Mesendoderm (in vitro differentiated cells): Measurements from ENCODE around the gene RFX1.
A peak's percentile ranks its signal among the peaks of the same experiment; 100 is the strongest.

Source experiments
- DNase-seq: peaks from one replicate; pipeline ENCODE4 v3.0.0; 2013
- H2AK5ac ChIP-seq: 2 replicates; pipeline ENCODE4 v1.6.1; 2013; ENCODE audit warnings: low read length, inconsistent platforms
- H2BK120ac ChIP-seq: 2 replicates; pipeline ENCODE4 v1.6.1; 2013; ENCODE audit warnings: low read depth, mild to moderate bottlenecking, low read length, moderate library complexity, mixed read lengths
- H2BK15ac ChIP-seq: replicated peaks from 2 replicates; pipeline ENCODE4 v1.6.1; 2013; ENCODE audit warnings: low read depth, mild to moderate bottlenecking, moderate library complexity
- H2BK5ac ChIP-seq: 2 replicates; pipeline ENCODE4 v1.6.1; 2013; ENCODE audit warnings: low read length, inconsistent platforms
- H3K18ac ChIP-seq: 2 replicates; pipeline ENCODE4 v1.6.1; 2013; ENCODE audit warnings: mild to moderate bottlenecking, low read length, mixed read lengths
- H3K23ac ChIP-seq: one replicate; pipeline ENCODE4 v1.6.1; 2013; ENCODE audit warnings: low read length
- H3K27ac ChIP-seq: 2 replicates; pipeline ENCODE4 v1.5.1; 2013; ENCODE audit warnings: low read depth, mild to moderate bottlenecking, inconsistent platforms, low read length, moderate library complexity
- H3K27me3 ChIP-seq: 2 replicates; pipeline ENCODE4 v1.6.1; 2013; ENCODE audit warnings: low read length, control low read depth, mild to moderate bottlenecking, inconsistent platforms; ENCODE audit not compliant: insufficient read depth, poor library complexity
- H3K36me3 ChIP-seq: 2 replicates; pipeline ENCODE4 v1.6.1; 2013; ENCODE audit warnings: low read length, inconsistent platforms; ENCODE audit not compliant: control insufficient read depth, insufficient read depth
- H3K4ac ChIP-seq: one replicate; pipeline ENCODE4 v1.6.1; 2013; ENCODE audit warnings: low read depth, mild to moderate bottlenecking, low read length, moderate library complexity
- H3K4me1 ChIP-seq: 2 replicates; pipeline ENCODE4 v1.6.1; 2013; ENCODE audit warnings: low read depth, low read length, inconsistent platforms; ENCODE audit not compliant: control insufficient read depth
- H3K4me2 ChIP-seq: 2 replicates; pipeline ENCODE4 v1.6.1; 2013; ENCODE audit warnings: low read length
- H3K4me3 ChIP-seq: 2 replicates; pipeline ENCODE4 v1.5.1; 2013; ENCODE audit warnings: mild to moderate bottlenecking, low read length
- H3K56ac ChIP-seq: one replicate; pipeline ENCODE4 v1.6.1; 2013; ENCODE audit warnings: low read length
- H3K79me1 ChIP-seq: 2 replicates; pipeline ENCODE4 v1.6.1; 2013; ENCODE audit warnings: low read length, inconsistent platforms
- H3K79me2 ChIP-seq: 2 replicates; pipeline ENCODE4 v1.6.1; 2013; ENCODE audit warnings: mild to moderate bottlenecking, low read length; ENCODE audit not compliant: control insufficient read depth, insufficient read depth
- H3K9ac ChIP-seq: 2 replicates; pipeline ENCODE4 v1.6.1; 2013; ENCODE audit warnings: low read length, inconsistent platforms
- H4K5ac ChIP-seq: one replicate; pipeline ENCODE4 v1.6.1; 2013; ENCODE audit warnings: low read length
- H4K8ac ChIP-seq: one replicate; pipeline ENCODE4 v1.6.1; 2013; ENCODE audit warnings: low read depth, mild to moderate bottlenecking, control low read depth, low read length, moderate library complexity
- WGBS: extraction: QIAGEN DNeasy Blood & Tissue Kit; methylation state at CpG from one replicate; pipeline ENCODE4 v1.1.7; 2013; ENCODE audit warnings: low lambda C conversion rate, missing lambda C conversion rate; ENCODE audit not compliant: insufficient coverage; ENCODE audit errors: extremely low coverage; 5-methylcytosine and 5-hydroxymethylcytosine counted together

Gene RFX1

GRCh38 chr19:13981988-13982501, 24.1 kb downstream of the RFX1 start:
- no peak overlapping the region for H2AK5ac ChIP-seq
- no peak overlapping the region for H4K8ac ChIP-seq
- H3K4me2 ChIP-seq, result no peak overlapping the region
- no peak overlapping the region for H3K23ac ChIP-seq
- WGBS, result no CpG with 5 or more reads among the region's 17 CpGs
- H3K4me1 ChIP-seq, result peaks cover 6% of the 10 kb centered on the region
- no peaks in the 10 kb centered on the region for H3K27me3 ChIP-seq
- H3K4me3 ChIP-seq, result no peak overlapping the region
- no peak overlapping the region for H3K27ac ChIP-seq
- H3K9ac ChIP-seq, result no peak overlapping the region
- H3K56ac ChIP-seq, result no peak overlapping the region
- no peak for DNase-seq
- no peak overlapping the region for H2BK120ac ChIP-seq
- no peaks in the 10 kb centered on the region for H3K79me2 ChIP-seq
- no peak overlapping the region for H3K18ac ChIP-seq
- no peak overlapping the region for H3K4ac ChIP-seq
- H2BK5ac ChIP-seq, result no peak overlapping the region
- H4K5ac ChIP-seq, result no peak overlapping the region
- H2BK15ac ChIP-seq, result no peak overlapping the region
- H3K79me1 ChIP-seq, result no peaks in the 10 kb centered on the region
- H3K36me3 ChIP-seq, result no peaks in the 10 kb centered on the region

- H2BK15ac ChIP-seq, result no peak overlapping the region
- no CpG with 5 or more reads among the region's 9 CpGs for WGBS
- H3K56ac ChIP-seq, result no peak overlapping the region
- no peak overlapping the region for H3K23ac ChIP-seq
- no peak overlapping the region for H3K4me2 ChIP-seq
- H3K36me3 ChIP-seq, result no peaks in the 10 kb centered on the region
- DNase-seq, result no peak
- H3K79me1 ChIP-seq, result no peaks in the 10 kb centered on the region
- H4K5ac ChIP-seq, result no peak overlapping the region
- no peak overlapping the region for H3K4me3 ChIP-seq
- no peak overlapping the region for H3K27ac ChIP-seq
- no peaks in the 10 kb centered on the region for H3K27me3 ChIP-seq
- no peak overlapping the region for H3K18ac ChIP-seq
- no peak overlapping the region for H3K4ac ChIP-seq
- no peak overlapping the region for H3K9ac ChIP-seq
- H2AK5ac ChIP-seq, result no peak overlapping the region
- no peak overlapping the region for H2BK5ac ChIP-seq
- H4K8ac ChIP-seq, result no peak overlapping the region
- no peak overlapping the region for H2BK120ac ChIP-seq
- H3K79me2 ChIP-seq, result no peaks in the 10 kb centered on the region
- H3K4me1 ChIP-seq, result peaks cover 6% of the 10 kb centered on the region
Measured at GRCh38 chr19:13981467-13981866, 24.7 kb downstream of the RFX1 start.

- Histone ChIP-seq H3K27ac (no peak overlapping the region), H3K79me1 (no peaks in the 10 kb centered on the region), H3K4me2 (no peak overlapping the region), H3K56ac (no peak overlapping the region), H3K4me1 (peaks cover 4% of the 10 kb centered on the region), H2AK5ac (no peak overlapping the region), H4K5ac (no peak overlapping the region), H3K79me2 (no peaks in the 10 kb centered on the region), H3K36me3 (no peaks in the 10 kb centered on the region), H3K18ac (no peak overlapping the region), H3K4ac (no peak overlapping the region), H2BK15ac (no peak overlapping the region), H2BK120ac (no peak overlapping the region), H3K23ac (no peak overlapping the region), H3K27me3 (no peaks in the 10 kb centered on the region), H4K8ac (no peak overlapping the region), H3K4me3 (no peak overlapping the region), H3K9ac (no peak overlapping the region), H2BK5ac (no peak overlapping the region)
- DNase-seq, result peak; percentile 49
- WGBS, result no CpG with 5 or more reads among the region's 5 CpGs
Measured at GRCh38 chr19:13981021-13981420, 25.1 kb downstream of the RFX1 start.

- Histone ChIP-seq H3K4me2 (no peak overlapping the region), H3K18ac (no peak overlapping the region), H2BK5ac (no peak overlapping the region), H3K79me1 (no peaks in the 10 kb centered on the region), H4K5ac (no peak overlapping the region), H2AK5ac (no peak overlapping the region), H3K79me2 (no peaks in the 10 kb centered on the region), H2BK120ac (no peak overlapping the region), H3K9ac (no peak overlapping the region), H3K4me3 (no peak overlapping the region), H3K36me3 (no peaks in the 10 kb centered on the region), H3K27me3 (no peaks in the 10 kb centered on the region), H3K56ac (peak overlapping the region; percentile 15), H3K27ac (no peak overlapping the region), H3K23ac (no peak overlapping the region), H3K4ac (no peak overlapping the region), H4K8ac (no peak overlapping the region), H3K4me1 (peaks cover 3% of the 10 kb centered on the region), H2BK15ac (no peak overlapping the region)
- DNase-seq, result no peak
- WGBS, result no CpG with 5 or more reads among the region's 15 CpGs
Measured at GRCh38 chr19:13980340-13980739, 25.8 kb downstream of the RFX1 start.

GRCh38 chr19:13979686-13980085, 26.4 kb downstream of the RFX1 start:
- peak overlapping the region; percentile 87 for H3K56ac ChIP-seq
- no peak overlapping the region for H2BK5ac ChIP-seq
- no peak overlapping the region for H3K23ac ChIP-seq
- no peak overlapping the region for H2BK15ac ChIP-seq
- no peaks in the 10 kb centered on the region for H3K27me3 ChIP-seq
- peak overlapping the region; percentile 70 for H3K9ac ChIP-seq
- peak overlapping the region; percentile 82 for H3K18ac ChIP-seq
- no peaks in the 10 kb centered on the region for H3K36me3 ChIP-seq
- no peak overlapping the region for H4K8ac ChIP-seq
- no peaks in the 10 kb centered on the region for H3K79me1 ChIP-seq
- peak overlapping the region; percentile 91 for H3K4ac ChIP-seq
- no peak overlapping the region for H3K27ac ChIP-seq
- H3K79me2 ChIP-seq, result no peaks in the 10 kb centered on the region
- H3K4me3 ChIP-seq, result no peak overlapping the region
- no peak overlapping the region for H2BK120ac ChIP-seq
- no peak for DNase-seq
- no peak overlapping the region for H2AK5ac ChIP-seq
- WGBS, result no CpG with 5 or more reads among the region's 12 CpGs
- peaks cover 3% of the 10 kb centered on the region for H3K4me1 ChIP-seq
- H3K4me2 ChIP-seq, result peak overlapping the region; percentile 78
- H4K5ac ChIP-seq, result no peak overlapping the region

- Histone ChIP-seq H3K36me3 (no peaks in the 10 kb centered on the region), H4K5ac (no peak overlapping the region), H3K79me2 (no peaks in the 10 kb centered on the region), H3K23ac (no peak overlapping the region), H2BK5ac (no peak overlapping the region), H3K18ac (peak overlapping the region; percentile 82), H3K56ac (peak overlapping the region; percentile 87), H3K27ac (peak overlapping the region; percentile 80), H3K4ac (peak overlapping the region; percentile 91), H3K4me2 (peak overlapping the region; percentile 78), H3K27me3 (no peaks in the 10 kb centered on the region), H3K4me3 (no peak overlapping the region), H2AK5ac (no peak overlapping the region), H4K8ac (no peak overlapping the region), H3K79me1 (no peaks in the 10 kb centered on the region), H3K4me1 (peaks cover 3% of the 10 kb centered on the region), H2BK15ac (no peak overlapping the region), H2BK120ac (no peak overlapping the region), H3K9ac (peak overlapping the region; percentile 70)
- WGBS, result no CpG with 5 or more reads among the region's 12 CpGs
- peak; percentile 56 for DNase-seq
Measured at GRCh38 chr19:13979244-13979615, 26.9 kb downstream of the RFX1 start.
